HG03097 (cell line): ENCODE data around the gene CNTNAP5.
"Not testable (repeated sequence)": the region's sequence is repeated elsewhere in the genome, so short reads cannot be mapped to it uniquely, and the experiment has no call there.

ENCODE experiments used
- ATAC-seq: cut with Tn5 transposase; IDR thresholded peaks from one replicate; pipeline ENCODE4 v1.9.1; 2021; ENCODE audit not compliant: unreplicated experiment, low FRiP score

Gene CNTNAP5

GRCh38 chr2:124407836-124408534 is 382.9 kb downstream of the CNTNAP5 start:
- not testable (repeated sequence) for ATAC-seq

DNA sequence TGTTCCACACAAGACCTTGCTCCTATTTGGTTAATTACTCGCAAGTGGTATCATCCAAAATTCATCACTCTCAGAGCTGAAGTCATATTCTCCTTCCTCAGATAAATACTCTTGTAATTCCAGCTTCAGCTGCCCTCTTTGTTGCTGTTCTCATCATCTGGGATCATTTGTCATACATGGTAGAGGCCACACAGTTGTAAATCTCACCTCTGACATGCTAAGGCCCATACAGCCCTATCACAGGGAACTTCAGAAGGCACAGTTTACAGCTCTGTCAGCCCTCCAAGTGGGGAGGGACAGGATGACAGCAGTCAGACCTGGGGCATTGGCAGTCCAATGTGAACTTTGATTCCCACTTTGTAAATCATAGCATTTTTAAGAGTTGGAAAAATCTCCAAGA is 399.0 kb downstream of the CNTNAP5 start:
- no peak for ATAC-seq

DNA sequence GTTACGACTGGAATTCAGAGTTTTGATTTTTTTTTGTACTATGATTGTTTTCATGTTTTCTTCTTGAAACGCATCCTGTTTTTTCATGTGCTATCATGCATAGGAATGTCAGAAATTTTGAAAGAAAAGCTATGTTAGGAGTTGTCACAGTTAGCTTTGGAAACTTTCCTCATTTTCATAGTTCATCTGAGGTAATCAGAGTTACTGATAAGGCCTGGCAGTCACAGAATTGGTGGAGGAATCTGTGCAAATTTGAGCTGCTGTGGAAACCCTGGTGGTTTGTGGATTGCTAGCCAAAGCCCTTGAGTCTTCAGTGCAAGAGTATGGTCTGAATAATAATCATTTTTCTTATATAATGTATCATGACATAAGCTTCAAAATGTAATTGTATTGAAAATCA is 401.0 kb downstream of the CNTNAP5 start:
- no peak for ATAC-seq

GRCh38 chr2:124426625-124427024 is 401.5 kb downstream of the CNTNAP5 start:
- no peak for ATAC-seq

DNA sequence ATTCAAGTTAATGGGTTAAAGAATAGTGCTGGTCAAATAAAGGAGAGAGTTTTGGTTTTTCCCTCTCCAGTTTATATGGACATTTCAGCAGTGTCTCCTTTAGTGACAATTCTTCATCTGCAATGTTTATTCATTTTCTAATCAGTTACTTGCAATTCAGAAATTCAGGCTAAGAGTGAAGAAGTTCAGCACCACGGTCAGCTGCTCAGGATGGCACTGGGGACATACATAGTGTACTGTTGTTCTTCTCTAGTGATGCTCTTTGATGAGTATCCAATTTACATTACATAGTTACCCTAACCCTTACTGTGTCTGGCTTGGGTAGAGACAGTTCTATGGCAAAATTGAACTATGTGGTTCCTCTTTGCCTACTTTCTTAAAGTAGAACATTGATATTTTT is 412.7 kb downstream of the CNTNAP5 start:
- ATAC-seq: no peak

- ATAC-seq: no peak
Observed at GRCh38 chr2:124450481-124450880, 425.4 kb downstream of the CNTNAP5 start.

DNA sequence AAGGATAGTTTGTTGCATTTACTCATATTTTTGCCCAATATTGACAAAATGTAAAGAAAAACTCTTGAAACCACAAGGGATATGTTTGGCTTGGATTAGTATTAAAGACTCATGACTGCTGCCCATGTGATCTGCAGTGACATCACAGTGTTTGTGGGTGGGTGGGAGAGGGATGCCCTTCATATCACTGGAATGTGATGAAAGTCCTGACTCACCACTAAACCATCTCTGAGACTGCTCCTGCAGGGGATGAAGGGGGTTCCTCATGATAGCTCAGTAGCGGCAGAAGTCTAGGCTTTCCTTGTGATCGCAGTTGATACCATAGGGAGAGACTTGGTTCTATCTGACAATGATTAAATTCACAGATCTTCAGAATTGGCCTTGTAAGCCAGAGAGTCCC is 451.2 kb downstream of the CNTNAP5 start:
- ATAC-seq: no peak

- no peak for ATAC-seq
Observed at GRCh38 chr2:124478761-124479160, 453.7 kb downstream of the CNTNAP5 start.

DNA sequence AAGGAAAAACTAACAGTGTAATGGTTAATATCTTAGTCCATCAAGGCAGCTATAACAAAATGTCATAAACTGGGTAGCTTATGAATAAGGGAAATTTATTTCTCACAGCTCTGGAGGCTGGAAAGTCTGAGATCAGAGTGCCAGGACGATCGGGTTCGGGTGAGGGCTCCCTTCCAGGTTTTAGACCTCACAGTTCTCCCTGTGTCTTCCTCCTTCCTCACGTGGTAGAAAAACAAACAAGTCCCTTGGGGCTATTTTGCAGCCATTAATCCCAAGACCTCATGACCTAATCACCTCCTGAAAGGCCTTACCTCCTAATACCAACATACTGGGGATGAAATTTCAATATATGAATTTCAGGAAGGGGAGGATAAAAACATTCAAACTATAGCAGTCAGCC is 455.9 kb downstream of the CNTNAP5 start:
- no peak for ATAC-seq

DNA sequence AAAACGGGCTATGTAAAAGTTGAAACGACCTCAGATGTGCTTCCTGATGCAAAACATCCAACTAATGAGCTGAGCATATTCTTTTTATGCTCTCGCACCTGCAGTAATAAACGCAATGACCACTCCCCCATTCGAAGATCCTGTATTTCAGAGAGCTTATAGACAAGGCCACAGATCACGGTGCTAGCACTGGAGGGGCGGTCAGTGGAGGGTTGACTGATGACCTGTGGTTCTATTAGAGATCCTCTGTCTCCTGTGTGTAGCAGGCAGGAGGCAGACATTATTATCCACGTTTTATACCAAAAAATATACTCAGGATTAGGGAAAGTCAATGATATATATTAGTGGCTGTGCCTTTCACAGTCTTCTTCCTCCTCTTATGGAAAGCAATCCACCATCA is 457.0 kb downstream of the CNTNAP5 start:
- ATAC-seq: no peak

DNA sequence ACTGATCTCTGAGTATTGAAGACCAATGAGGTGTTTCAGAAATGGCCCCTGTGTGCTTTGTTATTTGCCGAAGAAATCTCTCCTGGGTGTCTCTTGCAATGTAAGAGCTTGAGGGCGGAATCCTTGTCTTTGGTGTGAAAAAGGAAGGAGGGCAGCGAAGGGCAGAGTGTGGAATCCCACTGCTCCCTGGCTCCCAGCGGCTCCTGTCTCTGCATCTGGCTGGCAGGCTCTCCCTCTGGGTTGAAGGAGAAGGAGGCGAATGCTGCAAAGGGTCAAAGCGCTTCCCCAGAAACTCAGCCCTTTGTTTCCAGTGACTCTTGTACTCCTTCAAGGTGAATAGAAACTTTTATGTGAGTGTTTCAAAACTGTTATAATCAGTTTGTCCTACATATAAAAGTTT is 457.5 kb downstream of the CNTNAP5 start:
- no peak for ATAC-seq

- ATAC-seq: no peak
Observed at GRCh38 chr2:124485659-124486058, 460.6 kb downstream of the CNTNAP5 start.

- no peak for ATAC-seq
Observed at GRCh38 chr2:124489686-124490085, 464.6 kb downstream of the CNTNAP5 start.

DNA sequence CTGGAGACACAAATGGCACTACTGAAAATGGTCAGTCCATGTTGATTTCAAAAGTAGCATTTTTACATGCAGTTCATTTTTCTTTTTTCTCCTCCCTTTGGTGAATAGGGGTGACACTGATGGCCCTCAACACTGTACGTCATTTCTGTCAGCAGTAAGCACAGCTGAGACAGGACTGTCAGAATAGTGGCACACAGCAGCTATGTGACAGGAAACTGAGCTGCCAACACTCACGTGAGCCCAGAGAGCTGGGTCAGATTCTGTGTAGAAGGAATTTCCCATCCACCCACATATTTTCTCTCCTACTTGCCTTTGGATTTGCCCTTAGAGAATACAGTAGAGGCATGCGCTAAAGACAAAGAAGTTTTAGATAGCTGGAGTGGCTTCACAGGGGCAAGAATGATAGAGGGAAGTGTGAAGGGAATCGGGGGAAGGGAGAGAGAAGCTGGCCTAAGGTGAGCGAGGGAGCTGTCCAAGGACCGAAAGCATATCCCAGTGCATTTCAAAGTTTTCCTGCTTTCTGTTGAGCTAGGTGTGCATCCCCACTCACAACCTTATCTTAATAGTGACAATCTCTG is 476.6 kb downstream of the CNTNAP5 start:
- no peak for ATAC-seq

DNA sequence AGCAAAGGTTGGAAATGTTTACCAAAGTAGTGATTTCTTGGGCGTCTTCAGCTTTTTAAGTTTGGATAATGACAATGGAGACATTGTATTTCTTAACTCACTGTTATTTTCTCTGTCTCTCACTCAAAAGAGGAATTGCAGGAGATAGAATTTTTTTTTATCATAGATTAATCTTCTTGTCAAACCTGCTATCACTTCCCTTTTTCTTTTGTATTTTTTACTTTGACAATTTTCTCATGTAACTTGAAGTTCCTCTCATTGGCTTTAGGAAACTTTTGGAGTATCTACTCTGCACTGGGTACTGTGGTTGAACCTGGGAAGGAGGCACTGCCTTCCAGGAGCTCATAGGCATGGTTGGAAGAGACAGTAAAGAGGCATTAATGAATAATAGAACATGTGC is 489.1 kb downstream of the CNTNAP5 start:
- ATAC-seq: no peak

GRCh38 chr2:124520953-124521352 is 495.9 kb downstream of the CNTNAP5 start:
- no peak for ATAC-seq

DNA sequence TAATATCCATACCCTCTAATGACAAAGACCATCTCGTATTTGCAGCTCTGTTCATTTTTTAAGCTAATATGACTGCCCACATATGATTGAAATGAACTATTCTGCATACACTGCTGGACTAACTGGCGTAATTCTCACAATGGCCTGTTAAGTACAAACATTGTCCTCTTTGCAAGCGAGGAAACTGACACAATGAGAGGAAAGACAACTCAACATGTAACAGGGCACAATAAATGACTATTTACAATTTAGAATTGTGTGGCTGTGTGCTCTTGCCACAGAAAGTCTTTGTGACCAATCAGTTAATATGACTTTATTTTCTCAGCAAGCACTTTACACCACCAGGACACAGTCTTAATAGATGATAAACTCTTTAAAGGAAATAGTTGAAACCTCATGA is 498.0 kb downstream of the CNTNAP5 start:
- no peak for ATAC-seq

DNA sequence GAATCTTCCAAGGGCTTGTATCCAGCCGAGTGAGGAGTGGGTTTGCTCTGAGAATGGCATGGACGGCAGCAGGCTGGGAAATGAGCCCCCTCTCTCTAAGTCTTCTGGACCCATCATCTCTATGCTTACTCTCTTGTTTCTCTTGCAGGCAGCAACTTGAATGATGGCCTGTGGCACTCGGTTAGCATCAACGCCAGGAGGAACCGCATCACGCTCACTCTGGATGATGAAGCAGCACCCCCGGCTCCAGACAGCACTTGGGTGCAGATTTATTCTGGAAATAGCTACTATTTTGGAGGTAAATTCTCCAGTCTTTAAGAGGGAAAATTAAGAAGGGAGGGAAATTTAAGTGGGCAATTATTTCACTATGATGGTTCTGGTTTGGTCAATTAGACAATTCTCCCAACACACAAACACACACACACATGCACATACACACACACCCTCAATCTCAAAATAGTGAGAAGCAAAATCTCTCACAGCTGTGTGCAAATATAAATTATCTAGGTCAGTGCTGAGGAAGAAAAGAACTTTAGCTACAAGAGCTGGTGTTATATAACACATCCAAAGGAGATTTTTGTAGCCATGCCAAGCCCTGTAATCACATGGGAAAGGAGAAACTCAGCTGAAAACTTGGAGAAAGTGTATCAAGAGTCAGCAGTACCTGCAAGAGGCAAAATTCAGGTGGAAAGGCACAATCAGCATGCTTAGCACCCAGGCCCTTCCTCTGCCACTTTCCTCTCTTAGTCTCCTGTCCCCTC is 499.2 kb downstream of the CNTNAP5 start:
- no peak for ATAC-seq

DNA sequence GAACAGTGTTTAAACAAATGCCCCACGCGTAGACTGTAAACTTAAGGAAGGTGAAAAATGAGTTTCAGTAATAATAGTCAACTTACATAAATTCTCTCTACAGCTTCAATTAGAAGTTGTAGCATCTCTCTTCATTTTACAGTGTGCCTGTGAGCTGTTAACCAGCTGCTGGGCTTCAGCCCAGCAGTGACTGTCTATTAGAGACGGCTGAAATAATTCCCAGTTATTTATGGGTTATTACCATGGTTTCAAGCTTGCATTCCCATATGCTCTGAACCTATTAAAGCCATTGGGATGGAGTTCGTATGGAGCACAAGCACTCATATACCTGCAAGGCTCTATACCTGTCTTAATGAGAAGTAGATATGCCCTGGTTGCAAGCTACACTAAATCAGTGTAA is 501.1 kb downstream of the CNTNAP5 start:
- ATAC-seq: no peak

- ATAC-seq: no peak
Observed at GRCh38 chr2:124530203-124530602, 505.1 kb downstream of the CNTNAP5 start.

- no peak for ATAC-seq
Observed at GRCh38 chr2:124533226-124533954, 508.3 kb downstream of the CNTNAP5 start.
